ENCODE results near the gene LETM1. TPM values are rescaled to one million over a fixed set of nuclear protein-coding genes. Genes with fewer than 3 reads are reported as not detected.

The LETM1 gene
- polyA plus RNA-seq, 1 donor, result 15.2 TPM

DNA sequence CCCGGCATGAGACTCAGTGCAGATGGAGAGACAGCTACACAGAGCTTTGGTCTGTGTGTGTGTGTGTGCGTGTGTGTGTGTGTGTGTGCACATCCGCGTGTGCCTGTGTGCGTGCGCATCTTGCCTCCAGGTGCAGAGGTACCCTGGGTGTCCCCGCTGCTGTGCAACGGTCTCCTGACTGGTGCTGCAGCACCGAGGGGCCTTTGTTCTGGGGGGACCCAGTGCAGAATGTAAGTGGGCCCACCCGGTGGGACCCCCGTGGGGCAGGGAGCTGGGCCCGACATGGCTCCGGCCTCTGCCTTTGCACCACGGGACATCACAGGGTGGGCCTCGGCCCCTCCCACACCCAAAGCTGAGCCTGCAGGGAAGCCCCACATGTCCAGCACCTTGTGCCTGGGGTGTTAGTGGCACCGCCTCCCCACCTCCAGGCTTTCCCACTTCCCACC is 48.6 kb downstream of the LETM1 start:
- DNase-seq (ENCODE audit: low read depth), result no peak

DNA sequence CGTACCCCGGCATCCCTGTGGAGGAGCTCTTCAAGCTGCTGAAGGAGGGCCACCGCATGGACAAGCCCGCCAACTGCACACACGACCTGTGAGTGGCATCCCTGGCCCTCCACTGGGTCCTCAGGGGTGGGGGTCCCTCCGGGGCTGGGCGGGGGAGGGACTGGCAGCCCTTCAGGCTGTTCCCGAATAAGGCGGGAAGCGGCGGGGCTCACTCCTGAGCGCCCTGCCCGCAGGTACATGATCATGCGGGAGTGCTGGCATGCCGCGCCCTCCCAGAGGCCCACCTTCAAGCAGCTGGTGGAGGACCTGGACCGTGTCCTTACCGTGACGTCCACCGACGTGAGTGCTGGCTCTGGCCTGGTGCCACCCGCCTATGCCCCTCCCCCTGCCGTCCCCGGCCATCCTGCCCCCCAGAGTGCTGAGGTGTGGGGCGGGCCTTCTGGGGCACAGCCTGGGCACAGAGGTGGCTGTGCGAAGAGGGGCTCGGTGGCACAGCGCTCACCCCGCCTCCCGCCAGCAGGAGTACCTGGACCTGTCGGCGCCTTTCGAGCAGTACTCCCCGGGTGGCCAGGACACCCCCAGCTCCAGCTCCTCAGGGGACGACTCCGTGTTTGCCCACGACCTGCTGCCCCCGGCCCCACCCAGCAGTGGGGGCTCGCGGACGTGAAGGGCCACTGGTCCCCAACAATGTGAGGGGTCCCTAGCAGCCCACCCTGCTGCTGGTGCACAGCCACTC is 49.2 kb downstream of the LETM1 start:
- no peak for DNase-seq (ENCODE audit: low read depth)

DNA sequence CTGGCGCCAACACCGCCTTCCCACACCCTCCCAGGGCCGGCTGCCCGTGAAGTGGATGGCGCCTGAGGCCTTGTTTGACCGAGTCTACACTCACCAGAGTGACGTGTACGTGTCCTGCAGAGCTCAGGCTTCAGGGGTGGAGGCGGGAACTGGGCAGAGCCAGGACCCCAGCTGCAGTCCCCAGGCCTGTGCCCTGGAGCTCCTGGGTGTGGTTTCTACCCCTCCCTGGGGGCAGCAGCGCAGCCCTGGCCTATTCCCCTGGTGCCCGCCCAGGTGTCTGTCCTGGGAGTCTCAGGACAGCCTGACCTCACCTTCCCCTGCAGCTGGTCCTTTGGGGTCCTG is 49.8 kb downstream of the LETM1 start:
- no peak for DNase-seq (ENCODE audit: low read depth)

DNA sequence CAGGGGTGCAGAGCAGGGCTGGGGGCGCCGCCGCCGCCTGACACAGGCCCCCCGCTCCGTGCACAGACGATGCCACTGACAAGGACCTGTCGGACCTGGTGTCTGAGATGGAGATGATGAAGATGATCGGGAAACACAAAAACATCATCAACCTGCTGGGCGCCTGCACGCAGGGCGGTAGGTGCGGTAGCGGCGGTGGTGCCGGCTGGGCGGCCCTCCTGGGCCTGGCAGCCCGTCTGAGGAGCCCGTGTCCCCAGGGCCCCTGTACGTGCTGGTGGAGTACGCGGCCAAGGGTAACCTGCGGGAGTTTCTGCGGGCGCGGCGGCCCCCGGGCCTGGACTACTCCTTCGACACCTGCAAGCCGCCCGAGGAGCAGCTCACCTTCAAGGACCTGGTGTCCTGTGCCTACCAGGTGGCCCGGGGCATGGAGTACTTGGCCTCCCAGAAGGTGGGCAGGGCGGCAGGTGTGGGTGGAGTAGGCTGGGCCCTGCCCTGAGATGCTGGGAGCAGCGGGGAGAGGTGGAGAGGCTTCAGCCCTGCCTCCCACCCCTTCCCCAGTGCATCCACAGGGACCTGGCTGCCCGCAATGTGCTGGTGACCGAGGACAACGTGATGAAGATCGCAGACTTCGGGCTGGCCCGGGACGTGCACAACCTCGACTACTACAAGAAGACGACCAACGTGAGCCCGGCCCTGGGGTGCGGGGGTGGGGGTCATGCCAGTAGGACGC is 50.3 kb downstream of the LETM1 start:
- no peak for DNase-seq (ENCODE audit: low read depth)

DNA sequence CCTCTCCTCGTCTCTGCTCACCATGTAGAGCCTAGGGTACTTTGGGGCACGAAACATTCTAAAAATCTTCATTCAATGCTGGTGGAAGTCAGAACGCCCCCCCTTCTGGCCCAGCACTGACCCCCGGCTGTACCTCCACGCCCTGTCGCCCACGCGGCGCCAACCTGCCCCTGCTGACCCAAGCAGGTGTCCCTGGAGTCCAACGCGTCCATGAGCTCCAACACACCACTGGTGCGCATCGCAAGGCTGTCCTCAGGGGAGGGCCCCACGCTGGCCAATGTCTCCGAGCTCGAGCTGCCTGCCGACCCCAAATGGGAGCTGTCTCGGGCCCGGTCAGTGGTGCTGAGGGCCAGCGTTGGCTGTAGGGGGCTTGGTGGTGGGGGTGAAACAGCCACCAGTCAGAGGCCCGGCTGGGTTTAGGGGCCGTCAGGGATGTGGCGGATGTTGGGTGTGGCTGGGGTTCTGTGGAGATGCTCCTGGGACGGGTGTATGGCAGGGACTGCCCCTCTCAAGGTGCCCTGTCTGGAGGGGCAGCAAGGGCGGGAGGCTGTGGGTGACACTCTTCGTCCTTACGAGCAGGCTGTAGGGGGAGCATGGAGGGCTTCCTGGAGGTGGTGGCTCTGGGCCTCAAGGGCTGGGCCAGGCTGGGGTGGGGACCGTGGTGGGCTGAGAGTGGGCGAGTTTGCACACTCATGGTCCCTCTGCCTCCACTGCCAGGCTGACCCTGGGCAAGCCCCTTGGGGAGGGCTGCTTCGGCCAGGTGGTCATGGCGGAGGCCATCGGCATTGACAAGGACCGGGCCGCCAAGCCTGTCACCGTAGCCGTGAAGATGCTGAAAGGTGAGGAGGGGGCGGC is 51.1 kb downstream of the LETM1 start:
- no peak for DNase-seq (ENCODE audit: low read depth)

DNA sequence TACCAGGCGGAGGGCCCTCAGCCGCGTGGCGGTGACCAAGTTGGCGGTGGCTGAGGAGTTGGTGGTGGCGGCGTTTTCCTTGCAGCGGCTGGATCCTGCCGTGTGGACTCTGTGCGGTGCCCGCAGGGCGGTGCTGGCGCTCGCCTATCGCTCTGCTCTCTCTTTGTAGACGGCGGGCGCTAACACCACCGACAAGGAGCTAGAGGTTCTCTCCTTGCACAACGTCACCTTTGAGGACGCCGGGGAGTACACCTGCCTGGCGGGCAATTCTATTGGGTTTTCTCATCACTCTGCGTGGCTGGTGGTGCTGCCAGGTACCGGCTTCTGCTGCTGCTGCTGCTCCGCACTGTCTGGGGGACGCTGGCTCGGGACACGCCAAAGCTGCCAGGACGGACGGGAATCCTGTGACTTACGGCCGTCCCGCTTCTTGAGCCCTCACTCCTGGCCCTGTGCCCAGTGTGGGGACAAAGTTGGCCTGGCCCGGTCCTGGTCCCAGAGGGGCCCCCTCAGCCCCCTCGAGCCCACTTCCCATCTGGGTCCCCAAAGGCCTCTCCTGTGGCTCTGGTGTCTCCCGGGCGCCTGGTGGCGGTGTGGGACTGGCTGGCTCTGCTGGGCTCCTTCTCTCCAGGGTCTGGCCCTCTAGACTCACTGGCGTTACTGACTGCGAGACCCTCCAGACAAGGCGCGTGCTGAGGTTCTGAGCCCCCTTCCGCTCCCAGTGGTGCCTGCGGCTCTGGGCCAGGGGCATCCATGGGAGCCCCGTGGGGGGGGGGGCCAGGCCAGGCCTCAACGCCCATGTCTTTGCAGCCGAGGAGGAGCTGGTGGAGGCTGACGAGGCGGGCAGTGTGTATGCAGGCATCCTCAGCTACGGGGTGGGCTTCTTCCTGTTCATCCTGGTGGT is 52.2 kb downstream of the LETM1 start:
- no peak for DNase-seq (ENCODE audit: low read depth)

DNA sequence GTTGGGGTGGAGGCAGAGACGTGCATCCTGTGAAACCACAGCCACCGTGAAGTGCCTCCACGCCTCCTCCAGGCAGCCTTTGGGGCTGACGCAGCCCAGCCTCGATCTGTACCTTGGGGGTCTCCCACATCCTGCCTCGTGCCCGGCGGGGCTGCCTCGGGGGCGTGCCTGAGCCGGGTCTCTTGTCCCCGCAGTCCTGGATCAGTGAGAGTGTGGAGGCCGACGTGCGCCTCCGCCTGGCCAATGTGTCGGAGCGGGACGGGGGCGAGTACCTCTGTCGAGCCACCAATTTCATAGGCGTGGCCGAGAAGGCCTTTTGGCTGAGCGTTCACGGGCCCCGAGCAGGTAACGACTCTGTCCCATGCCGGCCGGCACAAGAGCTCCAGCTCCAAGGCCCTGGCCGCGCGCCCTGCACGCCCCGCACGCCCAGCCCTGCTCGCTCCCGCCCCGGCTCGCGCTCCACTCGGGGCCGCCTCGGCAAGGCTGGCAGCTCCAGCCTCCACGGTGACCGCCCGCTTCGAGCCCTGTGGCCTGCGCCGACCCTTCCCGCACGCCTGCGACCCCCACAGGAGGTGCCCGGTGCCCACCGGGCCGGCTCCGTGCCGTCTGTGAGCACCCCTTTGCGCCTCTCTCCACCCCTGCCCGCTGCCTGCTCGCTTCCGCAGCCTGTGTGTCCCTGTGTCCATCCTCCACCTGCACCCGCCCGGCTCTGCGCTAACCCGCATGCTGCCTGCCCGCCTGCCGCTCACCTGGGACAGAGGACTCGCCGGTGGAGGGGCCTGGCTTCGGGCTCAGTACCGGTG is 53.0 kb downstream of the LETM1 start:
- DNase-seq (ENCODE audit: low read depth), result no peak

DNA sequence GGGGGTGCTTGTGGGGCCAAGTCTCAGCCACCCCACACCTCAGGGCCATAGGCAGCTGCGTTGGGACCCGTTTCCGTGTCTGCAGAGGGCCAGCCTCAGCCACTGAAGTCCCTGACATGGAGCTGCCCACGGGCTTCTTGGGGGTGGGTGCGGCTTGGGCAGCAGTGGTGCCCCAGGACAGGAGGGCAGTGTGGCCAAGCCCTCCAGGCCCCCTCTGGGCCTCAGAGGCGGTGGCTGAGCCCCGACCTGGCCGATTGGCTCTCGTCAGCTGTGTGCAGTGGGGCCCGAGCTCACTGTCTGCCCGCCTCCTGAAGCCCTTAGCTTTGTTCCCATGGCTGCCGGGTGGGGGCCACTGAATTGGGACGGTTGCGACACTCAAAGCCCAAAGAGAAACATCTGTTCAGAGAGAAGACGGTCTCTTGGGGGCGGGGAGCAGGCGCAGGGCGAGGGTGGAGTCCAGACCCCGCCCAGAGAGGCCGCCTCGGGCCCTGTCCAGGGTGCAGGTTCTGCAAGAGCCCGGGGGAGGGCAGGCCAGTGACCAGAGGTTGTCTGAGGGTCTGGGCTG is 53.7 kb downstream of the LETM1 start:
- no peak for DNase-seq (ENCODE audit: low read depth)

DNA sequence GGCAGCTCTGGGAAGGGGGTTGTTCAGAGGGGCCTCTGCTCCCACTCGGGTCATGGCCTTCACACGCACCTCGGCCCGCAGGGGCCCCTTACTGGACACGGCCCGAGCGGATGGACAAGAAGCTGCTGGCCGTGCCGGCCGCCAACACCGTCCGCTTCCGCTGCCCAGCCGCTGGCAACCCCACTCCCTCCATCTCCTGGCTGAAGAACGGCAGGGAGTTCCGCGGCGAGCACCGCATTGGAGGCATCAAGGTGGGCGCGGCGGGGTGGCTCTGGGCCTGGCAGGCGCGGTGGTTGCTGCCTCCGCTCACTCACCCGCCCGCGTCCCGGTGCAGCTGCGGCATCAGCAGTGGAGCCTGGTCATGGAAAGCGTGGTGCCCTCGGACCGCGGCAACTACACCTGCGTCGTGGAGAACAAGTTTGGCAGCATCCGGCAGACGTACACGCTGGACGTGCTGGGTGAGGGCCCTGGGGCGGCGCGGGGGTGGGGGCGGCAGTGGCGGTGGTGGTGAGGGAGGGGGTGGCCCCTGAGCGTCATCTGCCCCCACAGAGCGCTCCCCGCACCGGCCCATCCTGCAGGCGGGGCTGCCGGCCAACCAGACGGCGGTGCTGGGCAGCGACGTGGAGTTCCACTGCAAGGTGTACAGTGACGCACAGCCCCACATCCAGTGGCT is 54.5 kb downstream of the LETM1 start:
- DNase-seq (ENCODE audit: low read depth), result no peak

DNA sequence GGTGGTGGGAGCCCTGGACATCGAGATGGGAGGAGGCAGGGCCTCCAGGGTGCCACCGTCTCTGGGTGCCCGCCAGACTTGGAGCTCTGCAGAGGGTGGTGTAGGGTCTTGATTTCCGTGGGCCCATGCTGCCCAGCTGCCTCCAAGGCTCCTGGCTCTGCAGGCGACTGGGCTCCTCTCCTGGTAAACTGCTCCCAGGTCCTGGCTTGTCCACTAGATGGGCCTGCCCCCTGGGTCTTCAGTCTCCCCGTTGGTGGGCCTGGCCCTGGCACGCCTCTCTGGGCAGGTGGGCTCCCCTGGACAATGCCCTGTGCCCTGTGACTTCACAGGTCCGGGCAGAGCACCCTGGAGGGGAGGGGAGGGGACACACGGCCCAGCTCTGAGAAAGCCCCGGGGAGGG is 55.2 kb downstream of the LETM1 start:
- no peak for DNase-seq (ENCODE audit: low read depth)

DNA sequence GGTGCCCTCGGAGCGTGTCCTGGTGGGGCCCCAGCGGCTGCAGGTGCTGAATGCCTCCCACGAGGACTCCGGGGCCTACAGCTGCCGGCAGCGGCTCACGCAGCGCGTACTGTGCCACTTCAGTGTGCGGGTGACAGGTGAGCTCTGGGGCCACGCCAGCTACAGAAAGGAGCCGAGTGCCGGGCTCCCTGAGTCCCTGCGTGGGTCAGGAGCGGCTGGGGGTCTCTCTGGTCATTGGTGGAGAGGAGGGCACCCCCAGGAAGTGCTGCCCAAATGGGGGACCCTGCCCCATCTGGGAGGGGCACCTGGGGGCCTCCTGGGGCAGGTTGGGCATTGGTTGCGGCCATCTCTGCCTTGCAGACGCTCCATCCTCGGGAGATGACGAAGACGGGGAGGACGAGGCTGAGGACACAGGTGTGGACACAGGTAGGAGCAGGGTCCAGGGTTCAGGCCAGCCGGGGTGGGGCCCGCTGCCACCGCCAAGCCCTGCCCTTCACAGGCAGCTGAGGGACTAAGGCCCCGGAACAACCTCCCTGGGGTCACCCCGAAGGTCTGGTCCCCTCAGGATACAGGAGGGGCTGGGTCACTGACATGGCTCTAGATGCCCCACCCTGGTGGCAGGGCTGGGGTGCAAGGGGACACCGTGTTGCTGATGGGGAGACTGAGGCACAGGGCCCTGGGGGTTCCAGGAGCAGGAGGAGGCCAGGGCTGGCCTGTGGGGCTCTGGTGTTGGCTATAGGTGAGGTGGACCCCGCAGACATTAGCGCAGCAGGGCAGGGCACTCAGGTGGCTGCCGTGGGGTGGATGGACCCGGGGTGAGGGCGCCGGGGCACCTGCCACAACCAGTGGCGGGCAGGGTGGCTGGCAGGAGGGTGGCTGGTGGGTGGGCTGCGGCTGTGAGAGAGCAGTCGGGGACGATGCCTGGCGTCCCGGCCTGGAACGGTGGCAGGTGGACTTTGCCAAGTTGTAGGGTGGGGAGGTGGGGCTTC is 56.3 kb downstream of the LETM1 start:
- no peak for DNase-seq (ENCODE audit: low read depth)

DNA sequence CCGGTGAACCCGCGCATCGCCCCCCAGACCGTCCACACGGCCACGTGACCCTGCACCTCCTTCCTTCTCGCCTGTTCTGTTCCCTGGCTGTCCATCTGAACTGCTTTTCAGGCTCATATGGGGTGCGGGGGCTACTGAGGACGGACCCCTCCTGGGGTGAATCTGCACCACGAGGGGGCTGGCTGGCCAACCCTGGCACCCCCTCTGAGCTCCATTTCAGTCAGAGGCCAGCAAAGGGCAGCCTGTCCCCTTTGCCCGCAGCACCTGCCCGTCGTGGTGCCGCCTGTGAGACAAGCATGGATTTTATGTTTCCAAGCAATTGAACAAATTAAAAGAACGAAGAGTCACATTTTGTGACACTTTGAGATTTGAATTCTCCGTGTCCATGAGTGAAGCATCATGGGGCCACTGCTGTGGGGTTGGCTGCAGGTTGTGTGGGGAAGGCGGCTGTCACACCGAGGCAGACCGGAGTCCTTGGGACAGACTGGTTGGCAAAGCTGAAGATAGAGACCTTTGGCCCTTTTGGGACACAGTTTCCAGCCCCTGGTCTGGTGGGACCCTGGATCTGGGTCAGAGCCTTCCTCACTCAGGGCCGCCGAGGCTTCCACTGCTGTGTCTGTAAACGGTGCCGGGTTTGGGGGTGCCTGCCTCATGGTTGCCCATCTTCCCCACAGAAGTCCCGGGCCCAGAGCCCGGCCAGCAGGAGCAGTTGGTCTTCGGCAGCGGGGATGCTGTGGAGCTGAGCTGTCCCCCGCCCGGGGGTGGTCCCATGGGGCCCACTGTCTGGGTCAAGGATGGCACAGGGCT is 57.2 kb downstream of the LETM1 start:
- DNase-seq (ENCODE audit: low read depth), result no peak

DNA sequence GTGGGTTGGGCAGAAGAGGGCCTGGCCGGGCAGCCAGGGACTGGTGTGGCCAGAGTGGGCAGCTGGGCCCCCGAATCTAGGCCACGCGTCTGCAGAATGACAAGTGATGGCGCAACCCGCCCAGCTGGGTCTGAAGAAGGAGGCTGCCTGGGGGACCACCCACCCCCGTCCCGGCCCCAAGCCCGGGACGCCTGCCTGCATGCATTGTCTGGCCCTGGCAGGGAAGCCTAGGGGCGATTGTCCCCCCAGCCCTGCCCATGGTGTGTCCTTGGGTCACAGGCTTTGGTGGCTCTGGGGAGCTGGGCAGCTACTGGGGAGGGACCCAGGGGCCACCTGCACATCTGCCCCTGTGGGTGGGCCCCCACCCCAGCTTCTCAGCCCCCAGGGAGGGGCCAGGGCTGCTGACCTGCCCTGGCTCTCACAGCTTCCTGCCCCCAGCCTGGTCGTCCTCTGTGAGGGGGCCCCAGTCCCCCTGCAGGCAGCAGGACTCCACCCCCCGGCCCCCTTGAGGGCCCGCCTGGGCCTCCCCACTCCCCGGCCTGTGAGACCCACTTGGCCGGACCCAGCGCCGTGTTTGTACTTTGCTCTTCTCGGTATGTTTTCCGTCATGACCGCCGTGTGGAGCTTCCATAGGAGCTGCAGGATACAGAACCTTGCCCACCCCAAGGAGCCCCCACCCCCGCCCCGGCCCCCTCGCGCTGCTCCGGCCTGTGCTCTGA is 57.9 kb downstream of the LETM1 start:
- no peak for DNase-seq (ENCODE audit: low read depth)

DNA sequence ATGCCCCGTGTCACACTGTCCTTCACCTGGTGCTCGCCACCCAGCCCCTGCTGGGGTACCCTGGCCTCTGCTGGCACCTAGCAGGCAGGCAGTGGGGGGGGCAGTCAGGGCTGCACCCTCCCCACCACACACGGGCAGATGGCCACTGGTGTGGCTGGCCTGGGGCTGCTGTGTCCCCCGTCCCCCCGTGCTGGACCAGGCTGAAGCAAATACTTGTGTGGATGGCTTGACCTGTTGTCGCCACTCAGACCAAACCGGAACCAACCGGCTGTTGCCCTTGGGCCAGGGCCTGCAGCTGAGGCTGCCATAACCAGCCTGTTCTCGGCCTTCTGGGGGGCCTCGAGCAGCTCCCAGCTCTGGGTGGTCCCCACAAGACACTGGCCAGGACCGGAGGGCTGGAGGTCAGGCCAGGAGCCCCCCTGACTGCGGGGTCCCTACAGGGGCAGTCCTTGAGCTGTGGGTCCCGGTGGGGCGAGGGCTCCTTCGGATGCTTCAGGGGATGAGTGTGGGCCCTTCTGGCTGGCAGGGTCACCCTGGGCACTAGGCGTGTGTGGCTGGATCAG is 58.6 kb downstream of the LETM1 start:
- no peak for DNase-seq (ENCODE audit: low read depth)

DNA sequence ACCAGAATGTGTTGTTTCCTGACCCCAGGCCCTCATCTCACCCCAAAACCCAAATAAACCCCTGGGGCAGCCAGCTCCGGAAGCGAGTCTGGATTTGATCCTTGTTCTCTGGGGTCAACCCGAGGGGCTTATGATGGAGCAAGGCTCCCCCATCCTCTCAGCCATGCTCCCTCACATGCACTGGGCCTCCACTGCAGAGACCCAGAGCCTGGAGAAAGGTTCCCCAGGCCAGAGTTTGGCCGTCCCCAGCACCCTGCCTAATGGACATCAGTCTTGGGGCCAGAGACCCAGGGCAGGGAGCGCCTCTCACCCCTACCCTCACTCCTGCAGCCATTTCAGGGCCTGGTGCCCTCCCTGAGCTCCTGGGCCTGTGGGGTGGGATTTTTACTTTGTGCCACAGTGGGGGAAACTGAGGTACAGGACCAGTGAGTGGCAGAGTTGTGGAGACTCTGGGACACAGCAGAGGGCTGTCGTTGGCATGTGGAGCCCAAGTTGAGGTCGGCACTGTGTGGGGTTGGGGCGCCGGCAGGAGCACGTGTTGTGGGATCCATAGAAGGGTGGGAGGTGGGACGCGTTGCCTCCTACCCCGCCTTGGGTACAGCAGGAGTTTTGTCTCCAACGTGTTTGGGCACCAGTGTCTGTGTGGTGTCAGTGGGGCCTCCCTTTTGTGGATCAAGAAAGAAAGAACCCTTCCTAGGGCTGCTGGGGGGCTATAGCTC is 59.3 kb downstream of the LETM1 start:
- no peak for DNase-seq (ENCODE audit: low read depth)

Measured in forelimb muscle (tissue), 1 donor.